K562 (cell line): ENCODE measurements around the gene DHTKD1. TPM values are rescaled to one million over a fixed set of nuclear protein-coding genes. Genes with fewer than 3 reads are reported as not detected.

Experiments used
- ATAC-seq: fragments of 200-7000 bp; cut with Tn5 transposase; 3 replicates; pipeline ENCODE4 v1.9.1; 2020; ENCODE audit warnings: moderate library complexity
- BruUV-seq: library from RNA; stranded (reverse); fragments of 400-500 nt; replicated peaks from 2 replicates; lab custom pipeline; 2021; lab: Mats Ljungman, UMichigan
- CTCF ChIA-PET: fragments of 300-600 bp; formaldehyde crosslinking; extraction: SDS; loops from one replicate; lab custom pipeline; 2021; ENCODE audit warnings: low intra/inter-chr PET ratio; lab: Yijun Ruan, JAX
- POLR2A ChIA-PET: fragments of 300-600, 350-650 bp; sonication (Branson Sonifier 250); formaldehyde crosslinking; extraction: SDS; loops from one replicate; lab custom pipeline; 2021; ENCODE audit warnings: antibody characterized with exemption, inconsistent platforms; lab: Yijun Ruan, JAX
- DNase-seq, 4 experiments: peaks; one replicate each; pipeline versions ENCODE4 v3.0.0 to v3.0.0-alpha.2; 2011 to 2018; ENCODE audit warnings: low spot score in 3 of 4, mixed read lengths in 3 of 4; ENCODE audit errors: extremely low read depth in 1 of 4
- FAIRE-seq: peaks from 2 replicates; lab custom pipeline; 2011; peaks lifted over from hg19 to GRCh38; lab: Jason Lieb, UNC
- H2AFZ ChIP-seq: 2 replicates; pipeline ENCODE4 v1.6.0; 2011; ENCODE audit warnings: low read depth, low read length, control low read depth, inconsistent platforms
- H3K27ac ChIP-seq: fragments of 200-600 bp; 3 replicates; pipeline ENCODE4 v1.8.0; 2011; ENCODE audit warnings: low read depth, mild to moderate bottlenecking, control low read depth, inconsistent platforms, low read length, moderate library complexity, mixed read lengths; ENCODE audit errors: extremely low read depth
- H3K27me3 ChIP-seq, 2 experiments: fragments of 300-600 bp in 1 of 2; 2 replicates in 1 of 2; 3 replicates in 1 of 2; pipeline versions ENCODE4 v1.6.0 to v1.8.0; 2011; ENCODE audit warnings: inconsistent platforms in 2 of 2, low read length in 2 of 2, mild to moderate bottlenecking in 1 of 2, mixed read lengths in 1 of 2, moderate library complexity in 1 of 2; ENCODE audit not compliant: control insufficient read depth in 2 of 2, insufficient read depth in 2 of 2
- H3K36me3 ChIP-seq: fragments of 300-600 bp; 3 replicates; pipeline ENCODE4 v1.8.0; 2011; ENCODE audit warnings: mild to moderate bottlenecking, low read length, inconsistent platforms; ENCODE audit not compliant: control insufficient read depth, insufficient read depth
- H3K4me1 ChIP-seq, 2 experiments: fragments of 200-600 bp in 1 of 2; replicated peaks in 1 of 2; 2 replicates in 1 of 2; 3 replicates in 1 of 2; pipeline versions ENCODE4 v1.5.1 to v1.8.0; 2011; ENCODE audit warnings: inconsistent platforms in 2 of 2, low read length in 2 of 2, mild to moderate bottlenecking in 1 of 2, mixed read lengths in 1 of 2, moderate library complexity in 1 of 2; ENCODE audit not compliant: control insufficient read depth in 2 of 2, insufficient read depth in 2 of 2
- H3K4me2 ChIP-seq: 2 replicates; pipeline ENCODE4 v1.6.1; 2011; ENCODE audit warnings: low read length, control low read depth, inconsistent platforms, mixed read lengths; ENCODE audit not compliant: insufficient read depth
- H3K4me3 ChIP-seq: fragments of 200-600 bp; sonication (generic), shearing (Covaris generic); 2 replicates; pipeline ENCODE4 v1.5.1; 2016; ENCODE audit warnings: control low read depth, inconsistent platforms
- H3K79me2 ChIP-seq: fragments of 200-600 bp; 3 replicates; pipeline ENCODE4 v1.8.0; 2011; ENCODE audit warnings: low read length, inconsistent platforms; ENCODE audit not compliant: control insufficient read depth, insufficient read depth
- H3K9ac ChIP-seq, 2 experiments: 2 replicates each; pipeline versions ENCODE4 v1.6.0 to v1.6.1; 2011; ENCODE audit warnings: low read depth in 2 of 2, low read length in 2 of 2, control low read depth in 1 of 2, inconsistent platforms in 1 of 2, mild to moderate bottlenecking in 1 of 2, mixed read lengths in 1 of 2; ENCODE audit not compliant: insufficient read depth in 1 of 2
- H3K9me1 ChIP-seq: one replicate; pipeline ENCODE4 v1.6.0; 2011; ENCODE audit warnings: inconsistent platforms, mild to moderate bottlenecking, low read length, moderate library complexity; ENCODE audit not compliant: control insufficient read depth, insufficient read depth
- H3K9me3 ChIP-seq: replicated peaks from 2 replicates; pipeline ENCODE4 v1.5.1; 2011; ENCODE audit warnings: low read depth, low read length, inconsistent platforms; ENCODE audit not compliant: control insufficient read depth, insufficient read depth
- H4K20me1 ChIP-seq: replicated peaks from 2 replicates; pipeline ENCODE4 v1.6.1; 2011; ENCODE audit warnings: low read length, inconsistent platforms, mixed read lengths; ENCODE audit not compliant: control insufficient read depth, insufficient read depth
- BCL6 ChIP-seq: fragments of 250-450 bp; sonication (Bioruptor Pico); IDR thresholded peaks from 2 replicates; pipeline ENCODE4 v1.4.0; 2020
- BDP1 ChIP-seq: IDR thresholded peaks from 3 replicates; pipeline ENCODE4 v1.6.1; 2011; ENCODE audit not compliant: insufficient read length, insufficient read depth
- EWSR1 ChIP-seq: fragments of 450-650 bp; IDR thresholded peaks from 2 replicates; pipeline ENCODE4 v1.6.1; 2018; ENCODE audit warnings: borderline replicate concordance, mild to moderate bottlenecking, low read depth, moderate library complexity; ENCODE audit not compliant: partially characterized antibody
- FOXP1 ChIP-seq: sonication (generic); formaldehyde crosslinking; IDR thresholded peaks from 2 replicates; pipeline ENCODE4 v1.8.0; 2022; ENCODE audit warnings: mild to moderate bottlenecking, missing genetic modification reagents
- ILF3 ChIP-seq: fragments of 450-650 bp; IDR thresholded peaks from 2 replicates; pipeline ENCODE4 v1.6.1; 2018; ENCODE audit warnings: antibody characterized with exemption, mild to moderate bottlenecking, moderate library complexity, borderline replicate concordance
- KAT7 ChIP-seq: sonication (generic); formaldehyde crosslinking; IDR thresholded peaks from 2 replicates; pipeline ENCODE4 v1.8.0; 2022; ENCODE audit warnings: missing genetic modification reagents, mild to moderate bottlenecking, borderline replicate concordance
- NR2C1 ChIP-seq, 2 experiments: fragments of 450-650 bp; IDR thresholded peaks; 2 replicates each; pipeline ENCODE4 v1.6.1; 2017; ENCODE audit warnings: mild to moderate bottlenecking in 2 of 2, antibody characterized with exemption in 1 of 2, inconsistent platforms in 1 of 2, missing compliant biosample characterization in 1 of 2, missing genetic modification characterization in 1 of 2
- POLR2H ChIP-seq: IDR thresholded peaks from 2 replicates; pipeline ENCODE4 v1.6.1; 2016; ENCODE audit warnings: missing genetic modification characterization, low read depth, mild to moderate bottlenecking, control low read depth, missing compliant biosample characterization, moderate library complexity
- RBM34 ChIP-seq: fragments of 200-400 bp; formaldehyde crosslinking; IDR thresholded peaks from 2 replicates; pipeline ENCODE4 v1.6.1; 2018; ENCODE audit warnings: low read length, borderline replicate concordance; ENCODE audit not compliant: insufficient read depth
- SMARCB1 ChIP-seq: IDR thresholded peaks from 2 replicates; pipeline ENCODE4 v1.6.1; 2011; ENCODE audit warnings: improper control_type of control experiment, low read depth; ENCODE audit not compliant: insufficient read length
- ZEB2 ChIP-seq: fragments of 450-650 bp; IDR thresholded peaks from 2 replicates; pipeline ENCODE4 v1.6.1; 2016
- ZFP30 ChIP-seq: fragments of 250-450 bp; sonication (Bioruptor Pico); IDR thresholded peaks from 2 replicates; pipeline ENCODE4 v1.8.0; 2022; ENCODE audit warnings: moderate library complexity, mild to moderate bottlenecking, inconsistent platforms, borderline replicate concordance
- ZNF140 ChIP-seq: fragments of 250-450 bp; sonication (Bioruptor Pico); IDR thresholded peaks from 2 replicates; pipeline ENCODE4 v1.8.0; 2021; ENCODE audit warnings: moderate library complexity, mild to moderate bottlenecking, inconsistent platforms
- ZNF561 ChIP-seq: fragments of 450-650 bp; formaldehyde crosslinking; conservative IDR thresholded peaks from 2 replicates; pipeline ENCODE4 v1.4.0; 2020; ENCODE audit warnings: mild to moderate bottlenecking, moderate library complexity
- WGBS: fragments of 100-300 bp; shearing (Covaris generic); methylation state at CpG from one replicate; pipeline ENCODE4 v1.1.6; 2016; ENCODE audit warnings: low coverage, mixed read lengths; ENCODE audit not compliant: insufficient coverage; ENCODE audit errors: missing lambda C conversion rate; 5-methylcytosine and 5-hydroxymethylcytosine counted together
- in situ Hi-C: fragments of 300-500 bp; cut with MboI; formaldehyde crosslinking; loops from 4 replicates; pipeline ENCODE4 v1.15.0; 2018; ENCODE audit warnings: inconsistent platforms, mixed read lengths
- intact Hi-C: fragments of 100-400 bp; cut with micrococcal nuclease; formaldehyde crosslinking; loops from 2 replicates; pipeline ENCODE4 v1.14.2; 2022
- polyA plus RNA-seq, 8 experiments: library from polyadenylated mRNA; depleted of rRNA in 4 of 8; stranded (reverse) in 5 of 8; unstranded in 3 of 8; fragments of >200 nt; fragmentation: Nextera tagmentation in 2 of 8; fragmentation: Illumina TruSeq in 1 of 8; extraction: Ambion mirVana in 2 of 8; extraction: Trizol in 1 of 8; gene quantifications; 2 replicates each; pipeline versions ENCODE4 v1.2.1 to v1.2.3, GENCODE V29; 2011 to 2014; ENCODE audit warnings: inconsistent platforms in 1 of 8, missing spikeins in 1 of 8
- total RNA-seq, 7 experiments: library from RNA; depleted of rRNA in 6 of 7; stranded (reverse); fragments of >200 nt in 6 of 7; fragmentation: Illumina TruSeq in 2 of 7; extraction: Trizol in 2 of 7; gene quantifications; 2 replicates each; pipeline versions ENCODE4 v1.2.1 to v1.2.3, GENCODE V29; 2011 to 2021; ENCODE audit warnings: low replicate concordance in 1 of 7
- TF ChIP-seq, protein P1 (sequence below): fragments of 250-450 bp; sonication (Bioruptor Pico); IDR thresholded peaks from 2 replicates; pipeline ENCODE4 v1.4.0; 2020; ENCODE audit warnings: mild to moderate bottlenecking, moderate library complexity
- TF ChIP-seq, protein P2 (sequence below): IDR thresholded peaks from 3 replicates; pipeline ENCODE4 v1.6.1; 2011; ENCODE audit warnings: borderline replicate concordance, mild to moderate bottlenecking, moderate library complexity; ENCODE audit not compliant: insufficient read length; ENCODE audit errors: extremely low read depth
- TF ChIP-seq, protein P3 (sequence below): fragments of 200-800 bp; sonication (Bioruptor generic); IDR thresholded peaks from 2 replicates; pipeline ENCODE4 v1.6.1; 2017; ENCODE audit warnings: missing genetic modification characterization, missing compliant biosample characterization

DHTKD1 gene
- total and polyA plus RNA-seq, 9 of the 15 experiments (the other 6 are each of a cell fraction or from before 2014, with no cell fraction given) = 3.1 to 19.7 (median 6.8) TPM

DNA sequence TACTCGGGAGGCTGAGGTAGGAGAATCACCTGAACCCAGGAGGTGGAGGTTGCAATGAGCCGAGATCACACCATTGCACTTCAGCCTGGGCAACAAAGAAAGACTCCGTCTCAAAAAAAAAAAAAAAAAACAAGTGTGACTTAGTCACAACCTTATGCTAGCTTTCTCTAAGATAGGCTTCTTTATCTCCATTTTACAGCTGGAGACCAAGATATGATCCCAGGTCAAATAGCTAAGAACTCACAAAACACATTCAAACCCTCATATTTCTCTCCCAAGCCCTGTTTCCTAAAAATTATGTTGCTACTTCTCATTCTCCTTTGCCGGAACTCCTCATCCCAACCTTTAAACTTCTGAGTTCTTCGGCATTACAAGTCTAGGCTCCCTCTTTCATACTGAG lies 13.0 kb upstream of the DHTKD1 start:
- peak; percentile 22 to 52 (median 39) for DNase-seq
- BruUV-seq = no TSS peak
- no peak for FAIRE-seq
- Histone ChIP-seq H3K4me2 (peak overlapping the region; percentile 12; the same call in 1 of the 2 replicates), H3K9me3 (no peaks in the 10 kb centered on the region), H2AFZ (peak overlapping the region; percentile 35), H3K27me3 (no peaks in the 10 kb centered on the region), H3K27ac (peak overlapping the region; percentile 57), H4K20me1 (no peaks in the 10 kb centered on the region), H3K4me3 (no peak overlapping the region), H3K36me3 (no peaks in the 10 kb centered on the region), H3K79me2 (no peaks in the 10 kb centered on the region), H3K9ac (no peak overlapping the region), H3K9me1 (no peaks in the 10 kb centered on the region), H3K4me1 (peaks cover 18 to 22% of the 10 kb centered on the region in 2 experiments)
- intact Hi-C loops (no loop called here), in situ Hi-C loops (no loop called here)
- ATAC-seq = peak; percentile 48
- WGBS = 22% methylated on average over 5 of the region's 5 CpGs
- POLR2A ChIA-PET = interaction anchor here (0.6 to 1.4 kb wide), 4 partner anchors 10 to 288 kb away, joined by 3 to 8 read pairs (median 5); partner anchors contain the start of gene UPF2
- CTCF ChIA-PET = no interaction called here
- TF ChIP-seq NR2C1 (IDR thresholded peaks at IDR 0.05) = no peak
- no peak for TF ChIP-seq NR2C1 (tag; IDR thresholded peaks at IDR 0.05)
- TF ChIP-seq, protein P1, sequence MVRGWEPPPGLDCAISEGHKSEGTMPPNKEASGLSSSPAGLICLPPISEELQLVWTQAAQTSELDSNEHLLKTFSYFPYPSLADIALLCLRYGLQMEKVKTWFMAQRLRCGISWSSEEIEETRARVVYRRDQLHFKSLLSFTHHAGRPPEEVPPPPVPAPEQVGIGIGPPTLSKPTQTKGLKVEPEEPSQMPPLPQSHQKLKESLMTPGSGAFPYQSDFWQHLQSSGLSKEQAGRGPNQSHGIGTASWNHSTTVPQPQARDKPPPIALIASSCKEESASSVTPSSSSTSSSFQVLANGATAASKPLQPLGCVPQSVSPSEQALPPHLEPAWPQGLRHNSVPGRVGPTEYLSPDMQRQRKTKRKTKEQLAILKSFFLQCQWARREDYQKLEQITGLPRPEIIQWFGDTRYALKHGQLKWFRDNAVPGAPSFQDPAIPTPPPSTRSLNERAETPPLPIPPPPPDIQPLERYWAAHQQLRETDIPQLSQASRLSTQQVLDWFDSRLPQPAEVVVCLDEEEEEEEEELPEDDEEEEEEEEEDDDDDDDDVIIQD = no peak
- TF ChIP-seq, protein P2, sequence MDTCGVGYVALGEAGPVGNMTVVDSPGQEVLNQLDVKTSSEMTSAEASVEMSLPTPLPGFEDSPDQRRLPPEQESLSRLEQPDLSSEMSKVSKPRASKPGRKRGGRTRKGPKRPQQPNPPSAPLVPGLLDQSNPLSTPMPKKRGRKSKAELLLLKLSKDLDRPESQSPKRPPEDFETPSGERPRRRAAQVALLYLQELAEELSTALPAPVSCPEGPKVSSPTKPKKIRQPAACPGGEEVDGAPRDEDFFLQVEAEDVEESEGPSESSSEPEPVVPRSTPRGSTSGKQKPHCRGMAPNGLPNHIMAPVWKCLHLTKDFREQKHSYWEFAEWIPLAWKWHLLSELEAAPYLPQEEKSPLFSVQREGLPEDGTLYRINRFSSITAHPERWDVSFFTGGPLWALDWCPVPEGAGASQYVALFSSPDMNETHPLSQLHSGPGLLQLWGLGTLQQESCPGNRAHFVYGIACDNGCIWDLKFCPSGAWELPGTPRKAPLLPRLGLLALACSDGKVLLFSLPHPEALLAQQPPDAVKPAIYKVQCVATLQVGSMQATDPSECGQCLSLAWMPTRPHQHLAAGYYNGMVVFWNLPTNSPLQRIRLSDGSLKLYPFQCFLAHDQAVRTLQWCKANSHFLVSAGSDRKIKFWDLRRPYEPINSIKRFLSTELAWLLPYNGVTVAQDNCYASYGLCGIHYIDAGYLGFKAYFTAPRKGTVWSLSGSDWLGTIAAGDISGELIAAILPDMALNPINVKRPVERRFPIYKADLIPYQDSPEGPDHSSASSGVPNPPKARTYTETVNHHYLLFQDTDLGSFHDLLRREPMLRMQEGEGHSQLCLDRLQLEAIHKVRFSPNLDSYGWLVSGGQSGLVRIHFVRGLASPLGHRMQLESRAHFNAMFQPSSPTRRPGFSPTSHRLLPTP = no peak
- no peak for TF ChIP-seq ZEB2
- TF ChIP-seq ZNF561 = no peak
- TF ChIP-seq ZFP30 = no peak
- no peak for TF ChIP-seq FOXP1 (CRISPR knock-in tag)
- TF ChIP-seq POLR2H (tag) = no peak
- TF ChIP-seq ILF3 = no peak
- TF ChIP-seq BDP1 = no peak
- TF ChIP-seq, protein P3, sequence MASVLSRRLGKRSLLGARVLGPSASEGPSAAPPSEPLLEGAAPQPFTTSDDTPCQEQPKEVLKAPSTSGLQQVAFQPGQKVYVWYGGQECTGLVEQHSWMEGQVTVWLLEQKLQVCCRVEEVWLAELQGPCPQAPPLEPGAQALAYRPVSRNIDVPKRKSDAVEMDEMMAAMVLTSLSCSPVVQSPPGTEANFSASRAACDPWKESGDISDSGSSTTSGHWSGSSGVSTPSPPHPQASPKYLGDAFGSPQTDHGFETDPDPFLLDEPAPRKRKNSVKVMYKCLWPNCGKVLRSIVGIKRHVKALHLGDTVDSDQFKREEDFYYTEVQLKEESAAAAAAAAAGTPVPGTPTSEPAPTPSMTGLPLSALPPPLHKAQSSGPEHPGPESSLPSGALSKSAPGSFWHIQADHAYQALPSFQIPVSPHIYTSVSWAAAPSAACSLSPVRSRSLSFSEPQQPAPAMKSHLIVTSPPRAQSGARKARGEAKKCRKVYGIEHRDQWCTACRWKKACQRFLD = no peak
- no peak for TF ChIP-seq BCL6 (CRISPR knock-in tag)
- TF ChIP-seq SMARCB1 = no peak
- no peak for TF ChIP-seq RBM34
- no peak for TF ChIP-seq EWSR1
- TF ChIP-seq KAT7 = no peak
- TF ChIP-seq ZNF140 = no peak
